Activated CD8-positive, alpha-beta T cell treated with anti-CD3 and anti-CD28 coated beads for 36 hours (primary cell): Measurements from ENCODE around the gene ELMO2. TPM values are rescaled to one million over a fixed set of nuclear protein-coding genes. Genes with fewer than 3 reads are reported as not detected.

ENCODE experiments used
- ATAC-seq: fragments of 200-7000 bp; cut with Tn5 transposase; one replicate; pipeline ENCODE4 v1.10.0; 2021; ENCODE audit warnings: mild to moderate bottlenecking, moderate library complexity
- CTCF ChIA-PET: fragments of 350-600 bp; sonication (Branson Sonifier 250); formaldehyde crosslinking; loops from one replicate; lab custom pipeline; 2021; ENCODE audit warnings: antibody characterized with exemption; lab: Charles Lee
- POLR2A ChIA-PET: fragments of 350-600 bp; sonication (Branson Sonifier 250); formaldehyde crosslinking; loops from one replicate; lab custom pipeline; 2021; ENCODE audit warnings: antibody characterized with exemption; lab: Charles Lee
- DNase-seq: peaks from one replicate; pipeline ENCODE4 v3.0.0-alpha.2; 2020
- H3K27ac Mint-ChIP-seq: one replicate; pipeline ENCODE4 v1.8.0; 2021; ENCODE audit warnings: mild to moderate bottlenecking, mixed read lengths
- H3K27me3 Mint-ChIP-seq: one replicate; pipeline ENCODE4 v1.8.0; 2021; ENCODE audit warnings: mixed read lengths
- H3K36me3 Mint-ChIP-seq: one replicate; pipeline ENCODE4 v1.8.0; 2021; ENCODE audit warnings: low read depth, mixed read lengths
- H3K4me1 Mint-ChIP-seq: one replicate; pipeline ENCODE4 v1.8.0; 2021; ENCODE audit warnings: low read depth, mixed read lengths
- H3K4me3 Mint-ChIP-seq: one replicate; pipeline ENCODE4 v1.8.0; 2021; ENCODE audit warnings: mild to moderate bottlenecking, moderate library complexity, mixed read lengths
- H3K9me3 Mint-ChIP-seq: one replicate; pipeline ENCODE4 v1.8.0; 2021; ENCODE audit warnings: mixed read lengths
- CTCF ChIP-seq: fragments of 200-600 bp; IDR thresholded peaks from one replicate; pipeline ENCODE4 v1.8.0; 2022; ENCODE audit warnings: antibody characterized with exemption, mild to moderate bottlenecking
- intact Hi-C: fragments of 100-400 bp; cut with micrococcal nuclease; formaldehyde crosslinking; loops from one replicate; pipeline ENCODE4 v1.10.0; 2022
- total RNA-seq, 2 experiments: library from RNA; stranded (reverse); gene quantifications; one replicate each; pipeline ENCODE4 v1.2.3, GENCODE V29; 2021

The ELMO2 gene
- total RNA-seq, 2 experiments from 2014 or later, result 36.2 to 38.1 TPM

GRCh38 chr20:46342451-46343347 is 63.7 kb downstream of the ELMO2 start:
- Mint-ChIP-seq H3K36me3 (peaks cover 4% of the 10 kb centered on the region), H3K4me3 (peak overlapping the region; percentile 20), H3K27me3 (peaks cover 4% of the 10 kb centered on the region), H3K27ac (no peak overlapping the region), H3K4me1 (peaks cover 16% of the 10 kb centered on the region), H3K9me3 (no peaks in the 10 kb centered on the region)
- TF ChIP-seq CTCF, result no peak
- intact Hi-C loops, result no loop called here
- DNase-seq (no peak), ATAC-seq (peak; percentile 24)
- ChIA-PET POLR2A (interaction anchor here (1.3 kb wide), 1 partner anchor 21 kb away, joined by 3 read pairs; no protein-coding TSS in a partner anchor), CTCF (interaction anchor here (0.6 to 1.2 kb wide), 4 partner anchors 11 to 445 kb away, joined by 3 read pairs; no protein-coding TSS in a partner anchor)

- DNase-seq (no peak), ATAC-seq (no peak)
- TF ChIP-seq CTCF, result no peak
- ChIA-PET POLR2A (interaction anchor here (1.3 kb wide), 1 partner anchor 22 kb away, joined by 3 read pairs; no protein-coding TSS in a partner anchor), CTCF (interaction anchor here (0.9 to 1.2 kb wide), 2 partner anchors 16 to 84 kb away, joined by 3 read pairs; no protein-coding TSS in a partner anchor)
- Mint-ChIP-seq H3K36me3 (peaks cover 4% of the 10 kb centered on the region), H3K4me1 (peaks cover 16% of the 10 kb centered on the region), H3K27me3 (peaks cover 4% of the 10 kb centered on the region), H3K4me3 (no peak overlapping the region), H3K9me3 (no peaks in the 10 kb centered on the region), H3K27ac (no peak overlapping the region)
- intact Hi-C loops, result no loop called here
These were observed 64.4 kb downstream of the ELMO2 start for GRCh38 chr20:46342010-46342378.

- no peak for ATAC-seq
- H3K9me3 Mint-ChIP-seq, result no peaks in the 10 kb centered on the region
These were observed 65.1 kb downstream of the ELMO2 start for GRCh38 chr20:46341074-46342009.

GRCh38 chr20:46339037-46339436 is 67.4 kb downstream of the ELMO2 start:
- no peak for TF ChIP-seq CTCF
- H3K4me3 Mint-ChIP-seq, result no peak overlapping the region
- peaks cover 14% of the 10 kb centered on the region for H3K4me1 Mint-ChIP-seq
- ChIA-PET CTCF (interaction anchor here (1.1 kb wide), 1 partner anchor 34 kb away, joined by 3 read pairs; no protein-coding TSS in a partner anchor), POLR2A (no interaction called here)
- DNase-seq, result no peak
- no peak for ATAC-seq
- H3K27me3 Mint-ChIP-seq, result peaks cover 11% of the 10 kb centered on the region
- no peak overlapping the region for H3K27ac Mint-ChIP-seq
- H3K36me3 Mint-ChIP-seq, result no peaks in the 10 kb centered on the region
- intact Hi-C loops, result no loop called here
- H3K9me3 Mint-ChIP-seq, result no peaks in the 10 kb centered on the region

More at GRCh38 chr20:46341074-46342009, 65.1 kb downstream of the ELMO2 start:
- Mint-ChIP-seq H3K4me3 (no peak overlapping the region), H3K4me1 (peaks cover 16% of the 10 kb centered on the region), H3K27ac (no peak overlapping the region), H3K27me3 (peaks cover 4% of the 10 kb centered on the region), H3K36me3 (peaks cover 4% of the 10 kb centered on the region)
- CTCF ChIA-PET, result interaction anchor here (1.2 kb wide), 1 partner anchor 84 kb away, joined by 3 read pairs; no protein-coding TSS in a partner anchor
- no peak for DNase-seq
- intact Hi-C loops, result no loop called here
- no peak for TF ChIP-seq CTCF
- POLR2A ChIA-PET, result interaction anchor here (1.3 kb wide), 1 partner anchor 22 kb away, joined by 3 read pairs; no protein-coding TSS in a partner anchor
